Stimulated activated CD4-positive, alpha-beta T cell treated with anti-CD3 and anti-CD28 coated beads, Interleukin-1b, Interleukin-23, amount 100 ng/mL, for 1 hour (primary cell): ENCODE measurements around the gene ELAVL2.

Source experiments
- DNase-seq, 2 donors: peaks; one replicate each; pipeline ENCODE4 v3.0.0-alpha.2; 2020; ENCODE audit warnings: low read depth in 2 of 2

The ELAVL2 gene

GRCh38 chr9:23821375-23822181, 4.5 kb downstream of the ELAVL2 start:
- no peak for DNase-seq

- DNase-seq: no peak
These were observed 5.3 kb downstream of the ELAVL2 start for GRCh38 chr9:23820451-23821374.

GRCh38 chr9:23819403-23819802, 6.6 kb downstream of the ELAVL2 start:
- no peak for DNase-seq

- DNase-seq: no peak
These were observed 11.8 kb downstream of the ELAVL2 start for GRCh38 chr9:23814243-23814642.

- no peak for DNase-seq
These were observed 13.4 kb downstream of the ELAVL2 start for GRCh38 chr9:23812673-23813072.

GRCh38 chr9:23811633-23812032, 14.4 kb downstream of the ELAVL2 start:
- DNase-seq: no peak

GRCh38 chr9:23803216-23803615, 22.8 kb downstream of the ELAVL2 start:
- DNase-seq: no peak

GRCh38 chr9:23801523-23801922, 24.5 kb downstream of the ELAVL2 start:
- DNase-seq: no peak

GRCh38 chr9:23799521-23799920, 26.5 kb downstream of the ELAVL2 start:
- no peak for DNase-seq

- no peak for DNase-seq
These were observed 27.7 kb downstream of the ELAVL2 start for GRCh38 chr9:23798325-23798724.

- DNase-seq: no peak
These were observed 29.8 kb downstream of the ELAVL2 start for GRCh38 chr9:23796209-23796608.

- no peak for DNase-seq
These were observed 35.4 kb downstream of the ELAVL2 start for GRCh38 chr9:23790351-23791260.

GRCh38 chr9:23789529-23790254, 36.3 kb downstream of the ELAVL2 start:
- no peak for DNase-seq

- DNase-seq: no peak
These were observed 41.1 kb downstream of the ELAVL2 start for GRCh38 chr9:23784962-23785361.

GRCh38 chr9:23783509-23783908, 42.5 kb downstream of the ELAVL2 start:
- DNase-seq: no peak

- no peak for DNase-seq
These were observed 46.8 kb downstream of the ELAVL2 start for GRCh38 chr9:23779220-23779619.

GRCh38 chr9:23777328-23777727, 48.7 kb downstream of the ELAVL2 start:
- no peak for DNase-seq

GRCh38 chr9:23775549-23775948, 50.5 kb downstream of the ELAVL2 start:
- no peak for DNase-seq

- DNase-seq: no peak
These were observed 51.8 kb downstream of the ELAVL2 start for GRCh38 chr9:23774266-23774665.

- no peak for DNase-seq
These were observed 53.7 kb downstream of the ELAVL2 start for GRCh38 chr9:23772385-23772783.

GRCh38 chr9:23771746-23772384, 54.2 kb downstream of the ELAVL2 start:
- no peak for DNase-seq
